Subcutaneous abdominal adipose tissue (tissue), 5 donors: ENCODE measurements around the gene MYH6.
"Not testable (repeated sequence)": the region's sequence is repeated elsewhere in the genome, so short reads cannot be mapped to it uniquely, and the experiment has no call there.

Experiments used
- H3K27ac ChIP-seq: one replicate; pipeline ENCODE4 v1.7.0; 2013; ENCODE audit warnings: low read depth, mild to moderate bottlenecking, inconsistent platforms, low read length, moderate library complexity
- H3K27me3 ChIP-seq, 5 donors: one replicate each; pipeline ENCODE4 v1.7.0; 2013; ENCODE audit warnings: low read length in 5 of 5, inconsistent platforms in 1 of 5; ENCODE audit not compliant: control insufficient read depth in 5 of 5, insufficient read depth in 4 of 5
- H3K36me3 ChIP-seq, 5 donors: one replicate each; pipeline ENCODE4 v1.7.0; 2013; ENCODE audit warnings: low read length in 5 of 5; ENCODE audit not compliant: control insufficient read depth in 5 of 5, insufficient read depth in 5 of 5
- H3K4me1 ChIP-seq, 5 donors: one replicate each; pipeline ENCODE4 v1.7.0; 2013; ENCODE audit warnings: low read length in 5 of 5, mild to moderate bottlenecking in 3 of 5, moderate library complexity in 1 of 5; ENCODE audit not compliant: control insufficient read depth in 5 of 5, insufficient read depth in 5 of 5
- H3K4me3 ChIP-seq, 5 donors: one replicate each; pipeline ENCODE4 v1.7.0; 2013; ENCODE audit warnings: low read length in 5 of 5, low read depth in 1 of 5
- H3K9ac ChIP-seq, 5 donors: one replicate each; pipeline ENCODE4 v1.7.0; 2013; ENCODE audit warnings: low read length in 5 of 5, mild to moderate bottlenecking in 4 of 5, moderate library complexity in 3 of 5
- H3K9me3 ChIP-seq, 5 donors: one replicate each; pipeline ENCODE4 v1.7.0; 2013; ENCODE audit warnings: low read length in 5 of 5; ENCODE audit not compliant: control insufficient read depth in 5 of 5
- donor health status: healthy.
- donor health status: healthy.
- donor health status: healthy.
- donor health status: healthy.
- donor health status: healthy.

The MYH6 gene

GRCh38 chr14:23407516-23408306, at the start of gene MYH6:
Gene MYH6, minus strand, starts transcription at chr14:23408273. Its CDS starts 1,050 bp downstream, at chr14:23407223.
- H3K9ac ChIP-seq = no peak within 1 kb of the TSS

GRCh38 chr14:23456883-23457586, 49.0 kb upstream of the MYH6 start:
- H3K27ac ChIP-seq, H3K36me3 ChIP-seq, H3K9me3 ChIP-seq, H3K4me3 ChIP-seq, H3K4me1 ChIP-seq, H3K9ac ChIP-seq, H3K27me3 ChIP-seq: not testable (repeated sequence)

More at GRCh38 chr14:23407516-23408306, at the start of gene MYH6:
- Histone ChIP-seq H3K27ac (no peak within 1 kb of the TSS), H3K9me3 (no peaks in the 10 kb centered on the region), H3K27me3 (peaks cover 7 to 33% (median 14%) of the 10 kb centered on the region in 5 donors), H3K4me1 (no peaks in the 10 kb centered on the region), H3K4me3 (no peak within 1 kb of the TSS), H3K36me3 (no peaks in the 10 kb centered on the region)

GRCh38 chr14:23454445-23454856, 46.4 kb upstream of the MYH6 start:
- Histone ChIP-seq H3K27ac (no peak overlapping the region), H3K9ac (no peak overlapping the region), H3K36me3 (no peaks in the 10 kb centered on the region), H3K4me3 (no peak overlapping the region), H3K27me3 (peaks cover 0 to 13% (median 5%) of the 10 kb centered on the region in 5 donors), H3K4me1 (no peaks in the 10 kb centered on the region), H3K9me3 (no peaks in the 10 kb centered on the region)

GRCh38 chr14:23452237-23452636, 44.2 kb upstream of the MYH6 start:
- Histone ChIP-seq H3K27me3 (peaks cover 0 to 15% (median 3%) of the 10 kb centered on the region in 5 donors), H3K4me3 (no peak overlapping the region), H3K4me1 (no peaks in the 10 kb centered on the region), H3K36me3 (no peaks in the 10 kb centered on the region), H3K9ac (no peak overlapping the region), H3K9me3 (no peaks in the 10 kb centered on the region), H3K27ac (no peak overlapping the region)

- H3K36me3 ChIP-seq = no peaks in the 10 kb centered on the region
- H3K9me3 ChIP-seq = no peaks in the 10 kb centered on the region
- no peak overlapping the region for H3K9ac ChIP-seq
- no peak overlapping the region for H3K27ac ChIP-seq
- peaks cover 0 to 13% (median 0%) of the 10 kb centered on the region in 5 donors for H3K27me3 ChIP-seq
- no peak overlapping the region for H3K4me3 ChIP-seq
- no peaks in the 10 kb centered on the region for H3K4me1 ChIP-seq
Observed at GRCh38 chr14:23450379-23450778, 42.3 kb upstream of the MYH6 start.

GRCh38 chr14:23449314-23449713, 41.2 kb upstream of the MYH6 start:
- H3K9me3 ChIP-seq = no peaks in the 10 kb centered on the region
- H3K27me3 ChIP-seq = peaks cover 0 to 9% (median 0%) of the 10 kb centered on the region in 5 donors
- H3K36me3 ChIP-seq = no peaks in the 10 kb centered on the region
- H3K9ac ChIP-seq = no peak overlapping the region
- no peak overlapping the region for H3K27ac ChIP-seq
- H3K4me1 ChIP-seq = no peaks in the 10 kb centered on the region
- no peak overlapping the region for H3K4me3 ChIP-seq

GRCh38 chr14:23447361-23448350, 39.6 kb upstream of the MYH6 start:
- no peaks in the 10 kb centered on the region for H3K4me1 ChIP-seq
- H3K27me3 ChIP-seq = peaks cover 0 to 12% (median 0%) of the 10 kb centered on the region in 5 donors
- no peak overlapping the region for H3K4me3 ChIP-seq
- H3K9ac ChIP-seq = peak overlapping the region in 1 of 5 donors; percentile 11
- H3K27ac ChIP-seq = no peak overlapping the region
- H3K9me3 ChIP-seq = no peaks in the 10 kb centered on the region
- no peaks in the 10 kb centered on the region for H3K36me3 ChIP-seq

GRCh38 chr14:23446291-23446851, 38.3 kb upstream of the MYH6 start:
- Histone ChIP-seq H3K36me3 (no peaks in the 10 kb centered on the region), H3K9ac (no peak overlapping the region), H3K4me1 (no peaks in the 10 kb centered on the region), H3K4me3 (no peak overlapping the region), H3K9me3 (no peaks in the 10 kb centered on the region), H3K27me3 (peaks cover 0 to 17% (median 2%) of the 10 kb centered on the region in 5 donors), H3K27ac (no peak overlapping the region)

- Histone ChIP-seq H3K27ac (no peak overlapping the region), H3K9ac (no peak overlapping the region), H3K9me3 (no peaks in the 10 kb centered on the region), H3K4me1 (no peaks in the 10 kb centered on the region), H3K4me3 (no peak overlapping the region), H3K27me3 (peaks cover 0 to 17% (median 2%) of the 10 kb centered on the region in 5 donors), H3K36me3 (no peaks in the 10 kb centered on the region)
Observed at GRCh38 chr14:23445773-23446172, 37.7 kb upstream of the MYH6 start.
